Breast epithelium (tissue), 4 donors: Measurements from ENCODE around the gene TMEM131. TPM values are rescaled to one million over a fixed set of nuclear protein-coding genes. Genes with fewer than 3 reads are reported as not detected.

Source experiments
- DNase-seq, 2 donors: peaks; one replicate each; pipeline ENCODE4 v3.0.0-alpha.2; 2019; ENCODE audit warnings: low spot score in 2 of 2
- H3K27ac ChIP-seq, 2 donors: fragments of 200-600 bp; sonication (generic) in 1 of 2; one replicate each; pipeline ENCODE4 v1.5.1; 2016 to 2019; ENCODE audit warnings: mild to moderate bottlenecking in 1 of 2
- H3K27me3 ChIP-seq, 2 donors: fragments of 200-600 bp; sonication (generic) in 1 of 2; one replicate each; pipeline versions ENCODE4 v1.5.1 to v1.6.0; 2017 to 2019; ENCODE audit warnings: control low read depth in 1 of 2, mild to moderate bottlenecking in 1 of 2
- H3K36me3 ChIP-seq: fragments of 200-600 bp; one replicate; pipeline ENCODE4 v1.5.1; 2019
- H3K4me1 ChIP-seq, 2 donors: fragments of 200-600 bp; sonication (generic); one replicate each; pipeline ENCODE4 v1.5.1; 2016 to 2019; ENCODE audit warnings: control low read depth in 1 of 2
- H3K4me3 ChIP-seq, 3 donors: fragments of 200-600 bp; sonication (generic); 1 replicate in 2 of 3; 2 replicates in 1 of 3; pipeline ENCODE4 v1.5.1; 2016 to 2019; ENCODE audit warnings: mild to moderate bottlenecking in 3 of 3, moderate library complexity in 2 of 3
- H3K9me3 ChIP-seq, 2 donors: fragments of 200-600 bp; sonication (generic) in 1 of 2; one replicate each; pipeline ENCODE4 v1.5.1; 2016 to 2019; ENCODE audit warnings: control low read depth in 1 of 2
- POLR2A ChIP-seq: fragments of 450-650 bp; IDR thresholded peaks from one replicate; pipeline ENCODE4 v1.6.1; 2016; ENCODE audit warnings: antibody characterized with exemption, mild to moderate bottlenecking, moderate library complexity
- POLR2AphosphoS5 ChIP-seq, 3 donors: sonication (generic); formaldehyde crosslinking; IDR thresholded peaks; one replicate each; pipeline ENCODE4 v1.6.1; 2017; ENCODE audit warnings: antibody characterized with exemption in 3 of 3
- intact Hi-C: fragments of 100-400 bp; cut with DNase I; formaldehyde crosslinking; loops from one replicate; pipeline ENCODE4 v1.15.1; 2023; ENCODE audit warnings: low total_unique reads
- total RNA-seq, 3 donors: library from RNA; depleted of rRNA; stranded (reverse); fragments of >200 nt; gene quantifications; one replicate each; pipeline ENCODE4 v1.1.0, GENCODE V29; 2016
- TF ChIP-seq, protein P1 (sequence below), 3 donors: fragments of 450-650 bp; IDR thresholded peaks; one replicate each; pipeline ENCODE4 v1.5.1; 2016 to 2017; ENCODE audit warnings: antibody characterized with exemption in 3 of 3, mild to moderate bottlenecking in 3 of 3, moderate library complexity in 3 of 3

Gene TMEM131
- total RNA-seq, 3 donors from 2014 or later = 30.6 to 47.4 (median 41.3) TPM

DNA sequence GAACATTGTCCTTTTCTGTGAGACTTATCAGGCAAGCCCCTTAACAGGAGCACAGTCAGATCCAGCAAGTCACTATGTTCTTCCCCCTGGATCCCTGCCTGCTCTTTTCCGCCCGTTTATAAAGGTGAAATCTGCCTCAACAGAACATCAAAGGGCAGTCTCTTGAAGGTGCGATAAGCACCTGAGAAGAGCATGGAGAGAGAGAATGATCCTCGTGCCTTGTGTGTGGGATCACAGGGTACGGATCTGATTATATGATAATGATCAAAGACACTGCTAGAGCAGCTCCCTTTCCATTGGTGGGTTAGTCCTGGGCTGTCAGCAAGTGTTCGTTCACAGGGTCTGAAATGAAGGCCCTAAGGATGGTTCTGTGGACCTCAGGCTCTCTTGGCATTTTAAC is 176.0 kb downstream of the TMEM131 start:
- DNase-seq = no peak
- intact Hi-C loops = no loop called here
- Histone ChIP-seq H3K36me3 (no peaks in the 10 kb centered on the region), H3K4me3 (no peak overlapping the region), H3K27me3 (no peaks in the 10 kb centered on the region), H3K4me1 (no peaks in the 10 kb centered on the region), H3K27ac (no peak overlapping the region), H3K9me3 (no peaks in the 10 kb centered on the region)
- no peak for TF ChIP-seq POLR2A
- no peak for TF ChIP-seq POLR2AphosphoS5 (IDR thresholded peaks at IDR 0.05)
- TF ChIP-seq, protein P1, sequence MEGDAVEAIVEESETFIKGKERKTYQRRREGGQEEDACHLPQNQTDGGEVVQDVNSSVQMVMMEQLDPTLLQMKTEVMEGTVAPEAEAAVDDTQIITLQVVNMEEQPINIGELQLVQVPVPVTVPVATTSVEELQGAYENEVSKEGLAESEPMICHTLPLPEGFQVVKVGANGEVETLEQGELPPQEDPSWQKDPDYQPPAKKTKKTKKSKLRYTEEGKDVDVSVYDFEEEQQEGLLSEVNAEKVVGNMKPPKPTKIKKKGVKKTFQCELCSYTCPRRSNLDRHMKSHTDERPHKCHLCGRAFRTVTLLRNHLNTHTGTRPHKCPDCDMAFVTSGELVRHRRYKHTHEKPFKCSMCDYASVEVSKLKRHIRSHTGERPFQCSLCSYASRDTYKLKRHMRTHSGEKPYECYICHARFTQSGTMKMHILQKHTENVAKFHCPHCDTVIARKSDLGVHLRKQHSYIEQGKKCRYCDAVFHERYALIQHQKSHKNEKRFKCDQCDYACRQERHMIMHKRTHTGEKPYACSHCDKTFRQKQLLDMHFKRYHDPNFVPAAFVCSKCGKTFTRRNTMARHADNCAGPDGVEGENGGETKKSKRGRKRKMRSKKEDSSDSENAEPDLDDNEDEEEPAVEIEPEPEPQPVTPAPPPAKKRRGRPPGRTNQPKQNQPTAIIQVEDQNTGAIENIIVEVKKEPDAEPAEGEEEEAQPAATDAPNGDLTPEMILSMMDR (IDR thresholded peaks at IDR 0.05) = no peak

DNA sequence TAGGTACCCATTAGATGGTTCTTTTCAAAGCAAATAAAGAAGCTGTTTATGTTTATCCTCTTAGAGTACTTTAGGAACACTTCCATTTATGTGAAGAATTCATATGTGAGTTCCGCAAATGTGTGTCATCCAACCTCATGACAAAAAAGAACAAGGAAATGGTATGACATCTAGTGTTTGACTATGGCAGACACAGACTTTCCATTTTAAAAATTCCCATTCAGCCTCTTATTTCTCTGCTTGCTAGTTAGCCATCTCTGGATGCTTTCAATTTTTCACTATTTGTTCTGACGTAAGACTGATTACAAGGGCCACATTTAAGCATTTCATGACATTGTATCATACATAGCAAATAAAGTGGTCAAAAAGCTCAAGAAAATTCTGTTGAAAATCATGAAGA is 179.3 kb downstream of the TMEM131 start:
- H3K9me3 ChIP-seq = no peaks in the 10 kb centered on the region
- no peaks in the 10 kb centered on the region for H3K27me3 ChIP-seq
- H3K4me1 ChIP-seq = no peaks in the 10 kb centered on the region
- intact Hi-C loops = no loop called here
- no peak for DNase-seq
- peaks cover 6% of the 10 kb centered on the region for H3K36me3 ChIP-seq
- H3K4me3 ChIP-seq = no peak overlapping the region
- TF ChIP-seq POLR2A = no peak
- TF ChIP-seq, protein P1 (IDR thresholded peaks at IDR 0.05) = no peak
- TF ChIP-seq POLR2AphosphoS5 (IDR thresholded peaks at IDR 0.05) = no peak
- H3K27ac ChIP-seq = no peak overlapping the region

DNA sequence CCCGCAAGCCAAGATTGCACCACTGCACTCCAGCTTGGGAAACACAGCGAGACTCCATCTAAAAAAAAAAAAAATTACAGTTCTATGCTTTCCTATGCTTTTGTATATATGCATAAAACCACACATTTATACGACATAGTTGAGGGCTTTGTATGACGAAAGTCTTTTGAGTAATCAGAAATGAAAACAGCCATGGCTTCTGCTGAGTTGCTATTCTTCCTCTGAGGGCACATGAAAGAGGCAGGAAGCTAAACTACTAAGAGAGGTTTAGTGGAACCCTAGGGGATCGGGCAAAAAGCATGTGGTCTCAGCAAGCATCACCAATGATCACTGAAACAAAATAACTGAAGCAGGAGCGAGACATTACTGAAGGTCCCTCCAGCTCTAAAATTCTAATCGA is 182.8 kb downstream of the TMEM131 start:
- TF ChIP-seq, protein P1 (IDR thresholded peaks at IDR 0.05) = no peak
- no peak for TF ChIP-seq POLR2A
- no peak for DNase-seq
- H3K4me1 ChIP-seq = no peaks in the 10 kb centered on the region
- H3K27me3 ChIP-seq = no peaks in the 10 kb centered on the region
- no peak overlapping the region for H3K4me3 ChIP-seq
- no peaks in the 10 kb centered on the region for H3K9me3 ChIP-seq
- H3K27ac ChIP-seq = no peak overlapping the region
- H3K36me3 ChIP-seq = peaks cover 6% of the 10 kb centered on the region
- intact Hi-C loops = no loop called here

DNA sequence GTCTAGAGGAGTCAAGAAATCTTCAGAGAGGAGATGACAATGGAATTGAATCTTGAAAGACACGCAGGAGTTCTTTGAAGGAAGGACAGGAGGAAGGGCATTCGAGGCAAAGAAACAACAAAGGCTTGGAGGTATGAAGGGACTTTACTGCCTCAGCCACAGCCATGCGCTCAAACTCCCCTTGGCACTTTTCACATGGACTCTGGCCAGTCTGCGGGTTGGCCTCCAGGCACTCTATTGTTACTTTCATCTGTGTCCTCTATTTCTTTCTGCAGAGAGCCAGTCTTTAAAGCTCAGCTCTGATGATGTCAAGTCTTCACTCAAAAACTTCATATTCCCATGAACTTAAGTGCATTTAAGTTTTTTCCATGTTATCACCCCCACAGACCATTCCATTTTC is 186.9 kb downstream of the TMEM131 start:
- intact Hi-C loops = no loop called here
- no peak overlapping the region for H3K4me3 ChIP-seq
- no peaks in the 10 kb centered on the region for H3K27me3 ChIP-seq
- peaks cover 6% of the 10 kb centered on the region for H3K36me3 ChIP-seq
- no peak for TF ChIP-seq POLR2AphosphoS5 (IDR thresholded peaks at IDR 0.05)
- no peak for TF ChIP-seq POLR2A
- TF ChIP-seq, protein P1 (IDR thresholded peaks at IDR 0.05) = no peak
- DNase-seq = no peak
- H3K4me1 ChIP-seq = no peaks in the 10 kb centered on the region
- H3K9me3 ChIP-seq = no peaks in the 10 kb centered on the region
- H3K27ac ChIP-seq = no peak overlapping the region

DNA sequence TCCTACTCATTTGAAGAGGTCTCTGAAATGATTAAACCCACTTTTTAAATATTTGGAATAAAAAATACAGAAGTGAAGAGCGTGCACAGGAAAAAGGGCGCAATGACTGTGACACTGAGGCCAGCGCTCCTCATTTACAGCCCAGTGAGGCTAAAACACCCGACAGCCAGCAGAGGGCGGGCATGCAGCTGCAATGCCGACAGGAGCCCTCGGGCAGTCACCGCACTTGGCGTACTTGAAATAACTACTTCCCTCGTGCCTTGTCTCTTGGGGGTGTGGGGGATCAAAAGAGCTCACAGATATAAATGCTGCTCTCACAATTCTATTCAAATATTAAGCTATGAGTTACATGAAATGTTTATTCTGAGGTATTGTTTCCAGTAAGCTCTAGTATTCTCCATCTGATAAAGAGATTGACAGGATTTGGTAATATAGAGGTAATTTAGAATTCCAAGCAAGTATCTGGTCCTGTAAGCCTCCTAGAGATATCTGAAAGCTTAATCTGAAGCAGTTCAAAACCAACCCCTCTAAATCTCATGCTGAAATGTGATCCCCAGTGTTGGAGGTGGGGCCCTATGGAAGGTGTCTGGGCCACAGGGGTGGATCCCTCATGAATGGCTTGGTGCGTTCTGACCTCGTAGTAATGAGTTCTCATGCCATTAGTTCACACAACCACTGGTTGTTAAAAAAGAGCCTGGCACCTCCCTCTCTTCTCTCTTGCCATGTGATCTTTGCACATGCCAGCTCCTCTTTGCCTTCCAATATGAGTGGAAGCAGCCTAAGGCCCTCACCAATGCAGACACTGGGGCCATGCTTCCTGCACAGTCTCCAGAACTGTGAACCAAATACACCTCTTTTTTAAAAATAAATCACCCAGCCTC is 188.8 kb downstream of the TMEM131 start:
- intact Hi-C loops = no loop called here
- no peak overlapping the region for H3K4me3 ChIP-seq
- no peak overlapping the region for H3K27ac ChIP-seq
- no peaks in the 10 kb centered on the region for H3K9me3 ChIP-seq
- no peaks in the 10 kb centered on the region for H3K4me1 ChIP-seq
- peaks cover 2% of the 10 kb centered on the region for H3K36me3 ChIP-seq
- DNase-seq = peak; percentile 73 to 87
- no peaks in the 10 kb centered on the region for H3K27me3 ChIP-seq
- peak in 2 of 3 donors; percentile 18 to 30 for TF ChIP-seq POLR2AphosphoS5 (IDR thresholded peaks at IDR 0.05)
- no peak for TF ChIP-seq POLR2A
- TF ChIP-seq, protein P1 (IDR thresholded peaks at IDR 0.05) = peak; percentile 35 to 92 (median 89)
